HCT116 (cell line): ENCODE data around the gene CAB39. TPM values are rescaled to one million over a fixed set of nuclear protein-coding genes. Genes with fewer than 3 reads are reported as not detected.
A peak's percentile ranks its signal among the peaks of the same experiment; 100 is the strongest.

ENCODE experiments used
- ATAC-seq: fragments of 200-7000 bp; cut with Tn5 transposase; 2 replicates; pipeline ENCODE4 v1.9.1; 2020; ENCODE audit warnings: mild to moderate bottlenecking, moderate library complexity
- BruUV-seq: library from RNA; stranded (reverse); fragments of 400-500 nt; replicated peaks from 2 replicates; lab custom pipeline; 2021; lab: Mats Ljungman, UMichigan
- CTCF ChIA-PET: fragments of 300-600 bp; sonication (Branson Sonifier 250); formaldehyde crosslinking; loops from one replicate; lab custom pipeline; 2021; ENCODE audit warnings: antibody characterized with exemption; lab: Charles Lee
- POLR2A ChIA-PET: fragments of 300-600, 350-600 bp; sonication (Branson Sonifier 250); formaldehyde crosslinking; loops from one replicate; lab custom pipeline; 2021; ENCODE audit warnings: antibody characterized with exemption; lab: Charles Lee
- RAD21 ChIA-PET, 2 experiments: fragments of 300-600 bp; sonication (Branson Sonifier 250); formaldehyde crosslinking; loops; one replicate each; lab custom pipeline; 2023; ENCODE audit warnings: low total read pairs in 2 of 2; ENCODE audit not compliant: uncharacterized antibody in 2 of 2, unreplicated experiment in 2 of 2, low non-redundant PET in 1 of 2; lab: Charles Lee
- DNase-seq: peaks from one replicate; pipeline ENCODE4 v3.0.0-alpha.2; 2010; ENCODE audit warnings: low read depth, low spot score
- H2AFZ ChIP-seq: fragments of 200-600 bp; shearing (Covaris generic), sonication (generic); 2 replicates; pipeline ENCODE4 v1.6.1; 2017; ENCODE audit warnings: low read depth, mixed run types, mixed read lengths, antibody characterized with exemption, low read length; ENCODE audit not compliant: poor library complexity, severe bottlenecking
- H3K27ac ChIP-seq: 2 replicates; pipeline ENCODE4 v1.5.1; 2012; ENCODE audit warnings: low read depth, low read length
- H3K27me3 ChIP-seq: fragments of 200-600 bp; sonication (generic); 2 replicates; pipeline ENCODE4 v1.6.1; 2016; ENCODE audit warnings: mixed run types, low read length, mixed read lengths; ENCODE audit not compliant: insufficient read depth
- H3K36me3 ChIP-seq, 2 experiments: fragments of 200-500 bp in 1 of 2; fragments of 200-600 bp in 1 of 2; sonication (Bioruptor generic) in 1 of 2; sonication (generic) in 1 of 2; 2 replicates each; pipeline versions ENCODE4 v1.5.1 to v1.6.1; 2014 to 2016; ENCODE audit warnings: low read length in 2 of 2, inconsistent platforms in 1 of 2, mixed read lengths in 1 of 2, mixed run types in 1 of 2; ENCODE audit not compliant: insufficient read depth in 2 of 2, control insufficient read depth in 1 of 2
- H3K4me1 ChIP-seq, 2 experiments: fragments of 200-600 bp in 1 of 2; sonication (generic) in 1 of 2; 2 replicates each; pipeline versions ENCODE4 v1.5.1 to v1.6.1; 2012 to 2017; ENCODE audit warnings: low read length in 2 of 2, inconsistent platforms in 1 of 2, mild to moderate bottlenecking in 1 of 2, mixed read lengths in 1 of 2, mixed run types in 1 of 2, moderate library complexity in 1 of 2; ENCODE audit not compliant: insufficient read depth in 2 of 2, control insufficient read depth in 1 of 2
- H3K4me2 ChIP-seq: fragments of 200-600 bp; sonication (generic); 2 replicates; pipeline ENCODE4 v1.6.1; 2017; ENCODE audit warnings: mixed run types, low read length, mixed read lengths
- H3K4me3 ChIP-seq, 2 experiments: fragments of 200-600 bp in 1 of 2; sonication (generic) in 1 of 2; replicated peaks in 1 of 2; 2 replicates each; pipeline ENCODE4 v1.5.1; 2011 to 2016; ENCODE audit warnings: low read length in 2 of 2, control low read depth in 1 of 2, low read depth in 1 of 2, mild to moderate bottlenecking in 1 of 2, mixed read lengths in 1 of 2, mixed run types in 1 of 2
- H3K79me2 ChIP-seq: fragments of 200-600 bp; sonication (generic); 2 replicates; pipeline ENCODE4 v1.6.1; 2017; ENCODE audit warnings: mild to moderate bottlenecking, mixed run types, low read length, moderate library complexity, mixed read lengths; ENCODE audit not compliant: insufficient read depth
- H3K9ac ChIP-seq: fragments of 200-600 bp; sonication (generic); 2 replicates; pipeline ENCODE4 v1.6.1; 2016; ENCODE audit warnings: low read length, mixed read lengths
- H3K9me2 ChIP-seq: fragments of 200-600 bp; sonication (generic), shearing (Covaris generic); 2 replicates; pipeline ENCODE4 v1.6.1; 2017; ENCODE audit warnings: mixed run types, mild to moderate bottlenecking, moderate library complexity; ENCODE audit not compliant: insufficient read depth
- H3K9me3 ChIP-seq, 2 experiments: fragments of 200-500 bp in 1 of 2; fragments of 200-600 bp in 1 of 2; sonication (Bioruptor generic) in 1 of 2; sonication (generic) in 1 of 2; 2 replicates each; pipeline ENCODE4 v1.6.1; 2014 to 2017; ENCODE audit warnings: low read length in 2 of 2, mixed read lengths in 2 of 2, inconsistent platforms in 1 of 2, low read depth in 1 of 2, mild to moderate bottlenecking in 1 of 2, mixed run types in 1 of 2, moderate library complexity in 1 of 2; ENCODE audit not compliant: control insufficient read depth in 1 of 2, insufficient read depth in 1 of 2
- H4K20me1 ChIP-seq: fragments of 200-600 bp; sonication (generic), shearing (Covaris generic); 2 replicates; pipeline ENCODE4 v1.6.1; 2017; ENCODE audit warnings: mixed run types, mild to moderate bottlenecking, moderate library complexity; ENCODE audit not compliant: insufficient read depth
- ATF3 ChIP-seq: IDR thresholded peaks from 2 replicates; pipeline ENCODE4 v1.6.1; 2012
- CBX3 ChIP-seq: IDR thresholded peaks from 2 replicates; pipeline ENCODE4 v1.6.1; 2012; ENCODE audit warnings: low read depth
- CEBPB ChIP-seq: IDR thresholded peaks from 2 replicates; pipeline ENCODE4 v1.6.1; 2012; ENCODE audit warnings: low read depth
- EGR1 ChIP-seq: IDR thresholded peaks from 2 replicates; pipeline ENCODE4 v1.6.1; 2012; ENCODE audit warnings: low read depth
- ELF1 ChIP-seq: IDR thresholded peaks from 2 replicates; pipeline ENCODE4 v1.6.1; 2012; ENCODE audit warnings: low read depth, borderline replicate concordance
- EZH2 ChIP-seq: fragments of 200-600 bp; sonication (generic); IDR thresholded peaks from 2 replicates; pipeline ENCODE4 v1.6.1; 2017; ENCODE audit warnings: antibody characterized with exemption, mixed run types
- EZH2phosphoT487 ChIP-seq: fragments of 200-600 bp; IDR thresholded peaks from 2 replicates; pipeline ENCODE4 v1.6.1; 2018; ENCODE audit warnings: antibody characterized with exemption, borderline replicate concordance
- FOSL1 ChIP-seq: IDR thresholded peaks from 2 replicates; pipeline ENCODE4 v1.6.1; 2012; ENCODE audit warnings: low read depth
- JUND ChIP-seq: IDR thresholded peaks from 2 replicates; pipeline ENCODE4 v1.6.1; 2012
- MAX ChIP-seq: IDR thresholded peaks from 2 replicates; pipeline ENCODE4 v1.6.1; 2012
- POLR2A ChIP-seq: IDR thresholded peaks from 2 replicates; pipeline ENCODE4 v1.7.0; 2011; ENCODE audit warnings: borderline replicate concordance; ENCODE audit not compliant: insufficient read depth, insufficient read length; ENCODE audit errors: extremely low read depth
- POLR2AphosphoS5 ChIP-seq: IDR thresholded peaks from 2 replicates; pipeline ENCODE4 v1.6.1; 2011; ENCODE audit warnings: mild to moderate bottlenecking, low read depth, low read length, moderate library complexity
- RAD21 ChIP-seq: IDR thresholded peaks from 2 replicates; pipeline ENCODE4 v1.6.1; 2012; ENCODE audit warnings: low read depth, mild to moderate bottlenecking
- REST ChIP-seq: IDR thresholded peaks from 2 replicates; pipeline ENCODE4 v1.6.1; 2012; ENCODE audit warnings: low read depth
- SIN3A ChIP-seq: IDR thresholded peaks from 2 replicates; pipeline ENCODE4 v1.6.1; 2012; ENCODE audit warnings: low read depth
- SP1 ChIP-seq: IDR thresholded peaks from 2 replicates; pipeline ENCODE4 v1.6.1; 2012; ENCODE audit warnings: low read depth
- SRF ChIP-seq: IDR thresholded peaks from 2 replicates; pipeline ENCODE4 v1.6.1; 2012; ENCODE audit warnings: low read depth
- YY1 ChIP-seq: IDR thresholded peaks from 2 replicates; pipeline ENCODE4 v1.6.1; 2011; ENCODE audit warnings: low read length, low read depth, moderate library complexity, mild to moderate bottlenecking; ENCODE audit not compliant: insufficient replicate concordance; ENCODE audit errors: extremely low read depth
- ZBTB33 ChIP-seq: IDR thresholded peaks from 2 replicates; pipeline ENCODE4 v1.6.1; 2011; ENCODE audit warnings: mild to moderate bottlenecking, low read length, moderate library complexity; ENCODE audit not compliant: insufficient replicate concordance; ENCODE audit errors: extremely low read depth
- ZFX ChIP-seq: fragments of 450-650 bp; IDR thresholded peaks from 2 replicates; pipeline ENCODE4 v1.6.1; 2017
- ZNF274 ChIP-seq: fragments of 200-500 bp; sonication (Bioruptor generic); IDR thresholded peaks from 2 replicates; pipeline ENCODE4 v1.6.1; 2014; ENCODE audit warnings: mild to moderate bottlenecking, low read depth, low read length, inconsistent platforms
- intact Hi-C: fragments of 100-400 bp; cut with micrococcal nuclease; formaldehyde crosslinking; loops from 2 replicates; pipeline ENCODE4 v1.10.0; 2022
- total RNA-seq: library from RNA; stranded (reverse); gene quantifications from one replicate; pipeline ENCODE4 v1.2.1, GENCODE V29; 2021; ENCODE audit not compliant: unreplicated experiment

CAB39 gene
- total RNA-seq, 1 experiment from 2014 or later: 63.6 TPM

GRCh38 chr2:230691005-230691647 is 21.5 kb upstream of the CAB39 start:
- Histone ChIP-seq H3K4me1 (peaks cover 38 to 71% of the 10 kb centered on the region in 2 experiments), H3K4me2 (peak overlapping the region; percentile 76), H3K27ac (peak overlapping the region; percentile 39), H3K4me3 (peak overlapping the region in 1 of 2 experiments; percentile 41; a peak in 2 of 4 replicates), H3K9me3 (no peaks in the 10 kb centered on the region), H4K20me1 (no peaks in the 10 kb centered on the region), H3K36me3 (no peaks in the 10 kb centered on the region), H3K9me2 (no peaks in the 10 kb centered on the region), H3K9ac (0 out of 2 replicates have a peak overlapping the region, but pooled peaks have one; percentile 23), H2AFZ (peak overlapping the region; percentile 46), H3K79me2 (no peaks in the 10 kb centered on the region), H3K27me3 (no peaks in the 10 kb centered on the region)
- CTCF ChIA-PET: no interaction called here
- peak; percentile 85 for ATAC-seq
- POLR2A ChIA-PET: no interaction called here
- RAD21 ChIA-PET: no interaction called here
- peak; percentile 71 for DNase-seq
- no TSS peak for BruUV-seq
- intact Hi-C loops: no loop called here
- TF ChIP-seq YY1: no peak
- no peak for TF ChIP-seq ZBTB33
- no peak for TF ChIP-seq SIN3A
- no peak for TF ChIP-seq ZNF274
- no peak for TF ChIP-seq MAX
- TF ChIP-seq CBX3: peak; percentile 54; the same call in 1 of the 2 replicates
- TF ChIP-seq CEBPB: no peak
- TF ChIP-seq REST: no peak
- TF ChIP-seq SP1: peak; percentile 62; the same call in 1 of the 2 replicates
- peak; percentile 70; the same call in 1 of the 2 replicates for TF ChIP-seq ATF3
- no peak for TF ChIP-seq RAD21
- TF ChIP-seq FOSL1: peak; percentile 62
- no peak for TF ChIP-seq EZH2
- peak; percentile 25; the same call in 1 of the 2 replicates for TF ChIP-seq POLR2AphosphoS5
- no peak for TF ChIP-seq ELF1
- no peak for TF ChIP-seq POLR2A
- TF ChIP-seq JUND: peak; percentile 78
- no peak for TF ChIP-seq ZFX
- no peak for TF ChIP-seq EZH2phosphoT487
- peak; percentile 76 for TF ChIP-seq EGR1
- TF ChIP-seq SRF: no peak
